ENCODE results near the gene TMSB15B. TPM values are rescaled to one million over a fixed set of nuclear protein-coding genes. Genes with fewer than 3 reads are reported as not detected.
A peak's percentile ranks its signal among the peaks of the same experiment; 100 is the strongest.
"Not testable (repeated sequence)": the region's sequence is repeated elsewhere in the genome, so short reads cannot be mapped to it uniquely, and the experiment has no call there.

The TMSB15B gene
- 0.27 TPM for total RNA-seq
- long read RNA-seq: 0 reads

GRCh38 chrX:103962411-103963278 lies at the start of gene TMSB15B:
Gene TMSB15B, plus strand, starts transcription at chrX:103962627.
- ATAC-seq: peak; percentile 85
- DNase-seq (ENCODE audit: missing footprints); intact Hi-C loops (cut with DNase I): not testable (repeated sequence)

GRCh38 chrX:103913356-103914020 lies 48.9 kb upstream of the TMSB15B start:
- intact Hi-C loops (cut with DNase I): no loop called here
- no peak for DNase-seq (ENCODE audit: missing footprints)
- no peak for ATAC-seq

- DNase-seq (ENCODE audit: missing footprints): no peak
- peak; percentile 86 for ATAC-seq
Observed at GRCh38 chrX:103918050-103918449, 44.4 kb upstream of the TMSB15B start.

GRCh38 chrX:103918571-103919269 lies 43.7 kb upstream of the TMSB15B start:
- intact Hi-C loops (cut with DNase I): no loop called here
- peak; percentile 90 for ATAC-seq

More at GRCh38 chrX:103918050-103918449, 44.4 kb upstream of the TMSB15B start:
- intact Hi-C loops (cut with DNase I): no loop called here

GRCh38 chrX:103919270-103919637 lies 43.2 kb upstream of the TMSB15B start:
- ATAC-seq (peak; percentile 58), DNase-seq (ENCODE audit: missing footprints) (no peak)
- intact Hi-C loops (cut with DNase I): no loop called here

More at GRCh38 chrX:103918571-103919269, 43.7 kb upstream of the TMSB15B start:
- DNase-seq (ENCODE audit: missing footprints): peak; percentile 83

GRCh38 chrX:103920515-103920914 lies 41.9 kb upstream of the TMSB15B start:
- DNase-seq (ENCODE audit: missing footprints); ATAC-seq; intact Hi-C loops (cut with DNase I): not testable (repeated sequence)

- DNase-seq (ENCODE audit: missing footprints) (no peak), ATAC-seq (no peak)
- intact Hi-C loops (cut with DNase I): no loop called here
Observed at GRCh38 chrX:103927030-103927429, 35.4 kb upstream of the TMSB15B start.

GRCh38 chrX:103927633-103928032 lies 34.8 kb upstream of the TMSB15B start:
- intact Hi-C loops (cut with DNase I): no loop called here

GRCh38 chrX:103932133-103932532 lies 30.3 kb upstream of the TMSB15B start:
- no peak for DNase-seq (ENCODE audit: missing footprints)
- no peak for ATAC-seq
- intact Hi-C loops (cut with DNase I): no loop called here

More at GRCh38 chrX:103927633-103928032, 34.8 kb upstream of the TMSB15B start:
- no peak for DNase-seq (ENCODE audit: missing footprints)
- ATAC-seq: no peak

GRCh38 chrX:103940257-103940656 lies 22.2 kb upstream of the TMSB15B start:
- intact Hi-C loops (cut with DNase I); DNase-seq (ENCODE audit: missing footprints); ATAC-seq: not testable (repeated sequence)

- intact Hi-C loops (cut with DNase I): no loop called here
Observed at GRCh38 chrX:103941201-103941975, 21.0 kb upstream of the TMSB15B start.

GRCh38 chrX:103949506-103949905 lies 12.9 kb upstream of the TMSB15B start:
- intact Hi-C loops (cut with DNase I): no loop called here
- ATAC-seq (no peak), DNase-seq (ENCODE audit: missing footprints) (no peak)

More at GRCh38 chrX:103941201-103941975, 21.0 kb upstream of the TMSB15B start:
- no peak for DNase-seq (ENCODE audit: missing footprints)
- ATAC-seq: no peak

- DNase-seq (ENCODE audit: missing footprints) (no peak), ATAC-seq (no peak)
- intact Hi-C loops (cut with DNase I): no loop called here
Observed at GRCh38 chrX:103953353-103953752, 9.1 kb upstream of the TMSB15B start.

GRCh38 chrX:103954259-103954658 lies 8.2 kb upstream of the TMSB15B start:
- ATAC-seq (no peak), DNase-seq (ENCODE audit: missing footprints) (no peak)
- intact Hi-C loops (cut with DNase I): no loop called here

- intact Hi-C loops (cut with DNase I); DNase-seq (ENCODE audit: missing footprints); ATAC-seq: not testable (repeated sequence)
Observed at GRCh38 chrX:103960599-103960998, 1.8 kb upstream of the TMSB15B start.

GRCh38 chrX:103983508-103983907 lies 21.1 kb downstream of the TMSB15B start:
- intact Hi-C loops (cut with DNase I); ATAC-seq; DNase-seq (ENCODE audit: missing footprints): not testable (repeated sequence)

- ATAC-seq: no peak
- intact Hi-C loops (cut with DNase I): no loop called here
Observed at GRCh38 chrX:103999234-103999633, 36.8 kb downstream of the TMSB15B start.

GRCh38 chrX:104008831-104009230 lies 46.4 kb downstream of the TMSB15B start:
- ATAC-seq (no peak), DNase-seq (ENCODE audit: missing footprints) (no peak)
- intact Hi-C loops (cut with DNase I): no loop called here

More at GRCh38 chrX:103999234-103999633, 36.8 kb downstream of the TMSB15B start:
- DNase-seq (ENCODE audit: missing footprints): no peak
